GM21825 (cell line): Measurements from ENCODE around the gene POU2AF1.
A peak's percentile ranks its signal among the peaks of the same experiment; 100 is the strongest.

Experiments used
- ATAC-seq: cut with Tn5 transposase; IDR thresholded peaks from one replicate; pipeline ENCODE4 v1.9.1; 2021; ENCODE audit warnings: mild to moderate bottlenecking, moderate library complexity; ENCODE audit not compliant: unreplicated experiment

Gene POU2AF1

GRCh38 chr11:111388420-111388819 lies 9.3 kb upstream of the POU2AF1 start:
- no peak for ATAC-seq

DNA sequence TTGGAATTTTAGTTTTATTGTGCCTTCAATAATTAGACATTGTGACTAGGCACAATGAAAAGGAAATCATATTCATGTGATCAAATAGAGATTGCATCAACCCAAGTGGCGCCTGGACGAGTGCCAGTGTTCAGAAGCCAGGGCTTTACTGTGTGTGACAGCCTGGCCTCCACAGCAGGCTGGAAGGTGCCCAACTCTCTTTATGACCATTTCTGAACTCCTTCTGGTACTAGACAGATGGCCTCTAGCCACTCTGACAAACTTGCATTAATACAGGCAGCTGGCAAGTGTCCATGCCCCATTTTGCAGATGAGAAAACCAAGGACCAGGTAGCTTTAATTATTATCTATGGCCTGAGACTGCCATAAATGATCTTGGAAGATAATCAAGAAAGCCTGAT lies 8.3 kb upstream of the POU2AF1 start:
- ATAC-seq, result no peak

- ATAC-seq, result no peak
Measured at GRCh38 chr11:111386611-111387150, 7.6 kb upstream of the POU2AF1 start.

DNA sequence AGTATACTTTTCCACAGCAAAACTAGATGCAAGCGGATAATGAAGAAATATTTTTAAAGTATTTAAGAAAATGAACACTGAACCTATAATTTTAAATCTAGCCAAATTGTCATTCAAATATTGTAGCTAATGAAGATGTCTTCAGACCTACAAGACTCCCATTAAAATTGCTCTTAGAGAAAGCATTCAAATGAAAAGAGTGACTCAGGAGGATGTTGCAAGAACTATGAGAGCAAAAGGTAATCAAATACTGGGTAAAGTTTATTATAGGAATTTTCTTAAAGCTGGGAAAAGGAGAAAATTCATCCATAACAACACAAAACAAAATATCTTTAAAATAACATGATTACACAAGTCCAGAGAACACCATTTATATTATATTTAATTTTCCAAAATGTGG lies 5.4 kb upstream of the POU2AF1 start:
- no peak for ATAC-seq

- ATAC-seq, result no peak
Measured at GRCh38 chr11:111382451-111382850, 3.4 kb upstream of the POU2AF1 start.

- peak; percentile 37 for ATAC-seq
Measured at GRCh38 chr11:111379602-111380136, 594 bp upstream of the POU2AF1 start.

DNA sequence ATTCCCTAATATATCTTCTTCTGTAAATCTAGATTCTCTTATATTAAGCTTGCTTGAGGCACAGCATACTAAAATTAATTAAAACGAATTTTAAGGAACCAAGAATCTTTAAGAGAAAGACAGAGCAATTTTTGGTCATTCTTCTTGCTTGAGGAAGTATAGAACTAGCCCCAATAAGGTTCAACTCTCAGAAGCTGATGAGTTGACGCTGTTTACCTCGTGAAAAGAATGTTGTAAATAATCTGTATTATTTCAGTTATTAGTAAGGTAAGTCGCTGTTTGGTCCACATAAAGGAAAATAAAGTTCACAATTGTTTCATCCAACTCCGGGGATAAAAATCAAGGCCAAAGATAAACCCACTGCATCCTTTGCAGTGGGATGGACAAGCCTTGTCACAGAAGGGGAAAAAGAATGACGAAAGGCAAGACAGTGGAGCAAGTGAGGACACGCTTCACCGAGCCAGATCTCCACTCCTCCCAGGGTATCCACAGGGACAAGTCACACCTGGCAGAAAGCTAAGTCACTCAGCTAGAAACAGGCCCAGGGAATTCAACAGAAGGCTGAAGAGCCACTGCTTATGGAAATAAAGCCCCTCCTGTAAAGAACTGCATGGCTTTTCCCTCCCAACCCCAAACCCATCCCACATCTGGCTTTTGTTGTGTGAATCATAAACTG lies 752 bp downstream of the POU2AF1 start:
- ATAC-seq, result peak; percentile 13

DNA sequence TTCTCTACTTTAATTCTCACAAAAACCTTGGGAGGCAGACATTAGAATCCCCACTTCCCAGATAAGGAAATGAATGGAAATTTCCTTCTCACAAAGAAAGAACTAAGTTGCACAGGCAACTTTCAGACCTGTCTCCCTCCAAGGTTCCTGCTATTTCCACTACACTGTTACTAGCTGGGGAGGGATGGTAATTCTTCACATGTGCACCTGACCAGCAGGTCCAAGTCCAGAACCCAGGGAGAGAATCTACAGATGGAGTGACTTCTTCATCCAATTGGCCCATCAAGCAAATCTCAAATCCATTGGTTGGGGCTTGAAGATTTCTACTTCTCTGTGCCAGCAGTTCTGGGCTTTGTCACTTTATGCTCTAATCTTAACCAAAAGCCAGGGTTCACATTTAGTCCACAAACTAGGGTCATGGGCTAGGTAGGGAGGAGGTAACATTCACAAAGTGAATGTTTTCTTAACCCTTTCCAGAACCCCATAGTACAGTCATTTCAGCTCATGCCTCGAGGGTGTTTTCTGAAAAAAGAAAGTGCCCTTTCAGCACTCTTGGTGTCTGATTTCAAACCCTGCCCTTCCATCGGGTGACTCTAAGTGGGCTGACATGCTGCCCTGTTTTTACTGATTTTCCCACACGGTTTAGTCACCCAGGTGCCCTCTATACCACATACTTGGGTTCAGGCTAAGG lies 2.7 kb downstream of the POU2AF1 start:
- no peak for ATAC-seq

- no peak for ATAC-seq
Measured at GRCh38 chr11:111373590-111373989, 5.5 kb downstream of the POU2AF1 start.

DNA sequence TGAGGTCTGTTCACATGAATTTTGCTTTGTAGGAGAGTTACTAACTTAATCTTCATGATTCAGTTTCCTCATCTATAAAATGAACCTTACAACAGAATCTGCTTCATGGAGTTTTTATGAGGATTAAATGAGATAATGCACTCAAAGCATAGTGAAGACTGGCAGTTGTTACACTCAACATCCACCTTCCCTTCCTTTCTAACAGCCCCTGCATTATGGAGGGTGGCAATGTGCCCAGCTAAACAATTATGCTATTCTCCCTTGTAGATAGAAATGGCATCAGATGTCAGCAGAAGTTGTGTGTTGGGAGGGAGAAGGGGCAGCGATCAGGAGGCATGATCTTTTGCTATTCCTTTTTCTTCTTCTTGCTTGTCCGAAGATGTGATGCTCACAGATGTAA lies 6.5 kb downstream of the POU2AF1 start:
- ATAC-seq, result no peak

DNA sequence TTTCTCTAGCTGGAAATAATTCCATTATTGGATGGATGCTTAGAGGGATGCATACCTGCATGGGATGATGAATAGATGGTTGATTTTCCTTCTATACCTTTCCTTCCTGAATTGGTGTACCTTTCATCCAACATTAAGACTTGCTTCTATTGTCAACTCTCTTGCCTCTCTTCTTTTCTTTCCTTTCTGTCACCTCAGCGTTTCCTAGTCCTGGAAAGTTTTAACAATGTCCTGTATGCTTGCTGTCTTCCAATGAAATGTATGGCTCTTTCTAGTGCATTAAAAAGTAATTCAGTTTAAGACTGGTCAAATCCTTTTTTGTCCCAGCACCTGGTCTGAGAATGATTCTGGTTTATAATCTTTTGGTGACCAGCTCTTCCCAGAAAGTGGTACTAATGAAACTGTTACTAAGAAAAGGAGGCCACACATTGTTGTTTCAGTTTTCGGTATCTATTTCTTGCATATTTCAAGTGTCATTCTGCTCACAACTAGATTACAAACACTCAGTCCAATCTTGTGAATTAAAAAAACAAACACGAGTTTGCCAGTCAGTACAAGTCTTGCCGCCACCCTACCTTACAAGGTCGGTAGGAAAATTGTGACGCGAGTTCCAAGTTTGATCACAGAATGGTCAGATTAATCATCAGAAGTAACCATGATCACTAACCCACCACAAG lies 8.0 kb downstream of the POU2AF1 start:
- no peak for ATAC-seq

GRCh38 chr11:111370270-111370901 lies 8.7 kb downstream of the POU2AF1 start:
- ATAC-seq, result no peak

GRCh38 chr11:111368285-111368560 lies 10.9 kb downstream of the POU2AF1 start:
- no peak for ATAC-seq

GRCh38 chr11:111367411-111368284 lies 11.4 kb downstream of the POU2AF1 start:
- ATAC-seq, result peak; percentile 40

- no peak for ATAC-seq
Measured at GRCh38 chr11:111366560-111367410, 12.3 kb downstream of the POU2AF1 start.

GRCh38 chr11:111365722-111366559 lies 13.1 kb downstream of the POU2AF1 start:
- ATAC-seq, result no peak

DNA sequence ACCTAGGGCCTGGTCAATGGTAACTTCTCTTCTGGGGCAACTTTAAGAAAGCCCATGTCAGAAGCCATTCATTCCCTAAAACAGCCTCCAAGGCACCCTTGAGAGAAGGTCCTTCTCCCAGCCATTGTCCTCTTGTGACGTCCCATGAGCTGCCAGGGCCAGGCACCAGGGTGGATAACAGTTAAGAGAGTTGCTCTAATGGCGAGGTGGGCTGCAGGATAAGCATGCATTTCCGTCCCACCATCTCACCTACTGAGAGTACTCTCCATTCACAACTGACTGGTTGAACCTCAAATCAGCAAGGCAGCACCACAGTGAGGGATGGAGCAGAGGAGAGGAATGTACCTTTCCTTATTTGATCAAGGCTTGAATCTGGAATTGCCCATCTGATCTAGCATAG lies 14.6 kb downstream of the POU2AF1 start:
- ATAC-seq, result no peak

DNA sequence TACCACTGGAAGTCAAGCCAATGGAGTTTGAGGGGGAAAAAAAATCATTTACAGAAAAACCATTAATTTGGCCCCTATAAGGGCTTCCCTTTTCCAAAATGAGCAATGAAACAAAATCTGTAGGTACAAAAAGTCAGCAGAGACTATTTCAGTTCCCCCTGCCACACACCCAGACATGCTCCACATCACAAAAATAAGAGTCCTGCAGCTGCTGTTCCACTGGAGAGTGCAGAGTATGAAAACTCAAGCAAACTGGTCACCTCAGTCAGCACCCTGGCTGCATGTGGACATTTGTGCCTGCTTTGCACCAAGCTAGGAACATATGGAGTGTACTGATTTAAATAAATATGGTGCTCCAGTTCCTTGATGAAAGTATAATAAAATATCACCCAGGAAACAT lies 15.1 kb downstream of the POU2AF1 start:
- ATAC-seq, result no peak
